Nephron (organoid): ENCODE results near the gene TPPP3.

Experiments used
- H3K27ac Mint-ChIP-seq, 3 experiments: 2 replicates each; pipeline ENCODE4 v1.8.0; 2020; ENCODE audit warnings: mixed read lengths in 3 of 3, mild to moderate bottlenecking in 2 of 3, moderate library complexity in 1 of 3
- H3K27me3 Mint-ChIP-seq: 2 replicates; pipeline ENCODE4 v1.8.0; 2021; ENCODE audit warnings: low read depth, mild to moderate bottlenecking, moderate library complexity, mixed read lengths
- H3K36me3 Mint-ChIP-seq: 2 replicates; pipeline ENCODE4 v1.8.0; 2020; ENCODE audit warnings: low read depth, mixed read lengths
- H3K4me1 Mint-ChIP-seq: 2 replicates; pipeline ENCODE4 v1.8.0; 2020; ENCODE audit warnings: mixed read lengths
- H3K4me3 Mint-ChIP-seq, 3 experiments: 2 replicates each; pipeline ENCODE4 v1.8.0; 2020; ENCODE audit warnings: mild to moderate bottlenecking in 3 of 3, mixed read lengths in 3 of 3, moderate library complexity in 2 of 3
- H3K9me3 Mint-ChIP-seq: 2 replicates; pipeline ENCODE4 v1.8.0; 2020; ENCODE audit warnings: mixed read lengths
- CTCF ChIP-seq, 3 experiments: fragments of 200-600 bp; sonication (generic); IDR thresholded peaks; one replicate each; pipeline ENCODE4 v1.5.0; 2021; ENCODE audit warnings: antibody characterized with exemption in 3 of 3; ENCODE audit not compliant: unreplicated experiment in 3 of 3

Gene TPPP3

GRCh38 chr16:67345401-67345800 is 47.9 kb downstream of the TPPP3 start:
- Mint-ChIP-seq H3K27me3 (no peaks in the 10 kb centered on the region), H3K4me1 (peaks cover 6% of the 10 kb centered on the region), H3K36me3 (no peaks in the 10 kb centered on the region), H3K4me3 (no peak overlapping the region), H3K9me3 (no peaks in the 10 kb centered on the region), H3K27ac (no peak overlapping the region)
- TF ChIP-seq CTCF (IDR thresholded peaks at IDR 0.05; ENCODE audit: unreplicated experiment in 3 of 3), result no peak

DNA sequence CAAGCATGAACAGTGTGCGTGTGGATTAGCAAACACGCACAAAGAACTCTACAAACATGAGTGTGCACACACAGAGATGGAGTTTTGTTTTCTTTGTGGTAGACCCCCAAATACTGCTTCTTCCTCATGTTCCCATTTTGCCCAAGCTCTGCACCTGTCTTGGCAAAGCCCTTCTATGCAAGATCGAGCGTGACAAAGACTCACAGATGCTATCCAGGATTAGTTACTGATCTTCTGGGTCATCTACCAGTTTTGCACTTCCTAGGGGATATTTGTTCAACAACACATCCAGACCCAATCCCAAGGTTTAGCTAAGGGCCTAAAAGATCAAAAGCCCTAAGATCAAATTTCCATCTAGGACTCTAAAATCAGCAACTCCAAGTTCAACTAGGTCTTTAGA is 50.7 kb downstream of the TPPP3 start:
- H3K36me3 Mint-ChIP-seq, result no peaks in the 10 kb centered on the region
- TF ChIP-seq CTCF (IDR thresholded peaks at IDR 0.05; ENCODE audit: unreplicated experiment in 3 of 3), result no peak
- peaks cover 6% of the 10 kb centered on the region for H3K4me1 Mint-ChIP-seq
- no peaks in the 10 kb centered on the region for H3K9me3 Mint-ChIP-seq
- no peak overlapping the region for H3K27ac Mint-ChIP-seq
- H3K27me3 Mint-ChIP-seq, result no peaks in the 10 kb centered on the region
- no peak overlapping the region for H3K4me3 Mint-ChIP-seq

- no peak for TF ChIP-seq CTCF (IDR thresholded peaks at IDR 0.05; ENCODE audit: unreplicated experiment in 3 of 3)
- H3K9me3 Mint-ChIP-seq, result no peaks in the 10 kb centered on the region
- no peaks in the 10 kb centered on the region for H3K27me3 Mint-ChIP-seq
- no peak overlapping the region for H3K4me3 Mint-ChIP-seq
- H3K4me1 Mint-ChIP-seq, result peaks cover 6% of the 10 kb centered on the region
- no peak overlapping the region for H3K27ac Mint-ChIP-seq
- no peaks in the 10 kb centered on the region for H3K36me3 Mint-ChIP-seq
Measured at GRCh38 chr16:67341250-67341649, 52.0 kb downstream of the TPPP3 start.
